Measurements from ENCODE around the gene DGCR8.

The DGCR8 gene

DNA sequence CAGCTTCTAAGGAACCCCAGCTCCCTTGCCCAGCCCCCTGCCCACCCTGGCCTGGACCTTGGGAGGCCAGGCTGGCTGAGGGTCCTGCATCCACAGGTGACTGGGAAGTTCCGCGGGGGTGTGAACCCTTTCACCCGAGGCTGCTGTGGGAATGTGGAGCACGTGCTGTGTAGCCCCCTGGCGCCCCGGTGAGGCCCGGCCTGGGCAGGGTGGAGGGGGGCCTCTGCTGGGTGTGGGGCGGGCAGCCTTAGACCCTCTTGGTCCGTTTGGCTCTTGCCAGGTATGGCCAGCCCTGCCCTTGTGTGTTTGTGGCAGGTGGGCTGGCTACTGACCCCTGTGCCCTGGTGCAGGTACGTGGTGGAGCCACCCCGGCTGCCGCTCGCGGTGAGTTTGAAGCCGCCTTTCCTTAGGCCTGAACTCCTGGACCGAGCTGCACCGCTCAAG, 60.5 kb downstream of the DGCR8 start:
- Histone ChIP-seq H3K4me2 (ENCODE audit: insufficient read depth, low read length) (no peak overlapping the region), H3K4me1 (ENCODE audit: insufficient read depth, low read length) (no peaks in the 10 kb centered on the region), H4K20me1 (ENCODE audit: insufficient read depth, low read length) (peaks cover 37% of the 10 kb centered on the region), H3K79me2 (ENCODE audit: insufficient read depth, low read length) (peaks cover 22% of the 10 kb centered on the region), H3K9ac (ENCODE audit: low read depth, low read length) (no peak overlapping the region), H3K27me3 (ENCODE audit: insufficient read depth, low read length, poor library complexity) (no peaks in the 10 kb centered on the region), H3K27ac (ENCODE audit: low read length) (no peak overlapping the region), H3K4me3 (ENCODE audit: low read depth in 1 of 2, low read length in 2 of 2) (no peak overlapping the region), H3K9me3 (ENCODE audit: insufficient read depth, low read length, severe bottlenecking) (no peaks in the 10 kb centered on the region), H3K36me3 (ENCODE audit: insufficient read depth, low read length) (peaks cover 34% of the 10 kb centered on the region), H2AFZ (ENCODE audit: low read depth, low read length) (no peak overlapping the region)
- TF ChIP-seq, protein P1, sequence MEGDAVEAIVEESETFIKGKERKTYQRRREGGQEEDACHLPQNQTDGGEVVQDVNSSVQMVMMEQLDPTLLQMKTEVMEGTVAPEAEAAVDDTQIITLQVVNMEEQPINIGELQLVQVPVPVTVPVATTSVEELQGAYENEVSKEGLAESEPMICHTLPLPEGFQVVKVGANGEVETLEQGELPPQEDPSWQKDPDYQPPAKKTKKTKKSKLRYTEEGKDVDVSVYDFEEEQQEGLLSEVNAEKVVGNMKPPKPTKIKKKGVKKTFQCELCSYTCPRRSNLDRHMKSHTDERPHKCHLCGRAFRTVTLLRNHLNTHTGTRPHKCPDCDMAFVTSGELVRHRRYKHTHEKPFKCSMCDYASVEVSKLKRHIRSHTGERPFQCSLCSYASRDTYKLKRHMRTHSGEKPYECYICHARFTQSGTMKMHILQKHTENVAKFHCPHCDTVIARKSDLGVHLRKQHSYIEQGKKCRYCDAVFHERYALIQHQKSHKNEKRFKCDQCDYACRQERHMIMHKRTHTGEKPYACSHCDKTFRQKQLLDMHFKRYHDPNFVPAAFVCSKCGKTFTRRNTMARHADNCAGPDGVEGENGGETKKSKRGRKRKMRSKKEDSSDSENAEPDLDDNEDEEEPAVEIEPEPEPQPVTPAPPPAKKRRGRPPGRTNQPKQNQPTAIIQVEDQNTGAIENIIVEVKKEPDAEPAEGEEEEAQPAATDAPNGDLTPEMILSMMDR (IDR thresholded peaks at IDR 0.05; ENCODE audit: borderline replicate concordance, extremely low read depth, low read length, poor library complexity, severe bottlenecking): no peak
- TF ChIP-seq EZH2 (IDR thresholded peaks at IDR 0.05; ENCODE audit: borderline replicate concordance, low read depth, low read length, severe bottlenecking): no peak
- no peak for ATAC-seq (ENCODE audit: insufficient read depth, low read depth)
- no peak for DNase-seq

DNA sequence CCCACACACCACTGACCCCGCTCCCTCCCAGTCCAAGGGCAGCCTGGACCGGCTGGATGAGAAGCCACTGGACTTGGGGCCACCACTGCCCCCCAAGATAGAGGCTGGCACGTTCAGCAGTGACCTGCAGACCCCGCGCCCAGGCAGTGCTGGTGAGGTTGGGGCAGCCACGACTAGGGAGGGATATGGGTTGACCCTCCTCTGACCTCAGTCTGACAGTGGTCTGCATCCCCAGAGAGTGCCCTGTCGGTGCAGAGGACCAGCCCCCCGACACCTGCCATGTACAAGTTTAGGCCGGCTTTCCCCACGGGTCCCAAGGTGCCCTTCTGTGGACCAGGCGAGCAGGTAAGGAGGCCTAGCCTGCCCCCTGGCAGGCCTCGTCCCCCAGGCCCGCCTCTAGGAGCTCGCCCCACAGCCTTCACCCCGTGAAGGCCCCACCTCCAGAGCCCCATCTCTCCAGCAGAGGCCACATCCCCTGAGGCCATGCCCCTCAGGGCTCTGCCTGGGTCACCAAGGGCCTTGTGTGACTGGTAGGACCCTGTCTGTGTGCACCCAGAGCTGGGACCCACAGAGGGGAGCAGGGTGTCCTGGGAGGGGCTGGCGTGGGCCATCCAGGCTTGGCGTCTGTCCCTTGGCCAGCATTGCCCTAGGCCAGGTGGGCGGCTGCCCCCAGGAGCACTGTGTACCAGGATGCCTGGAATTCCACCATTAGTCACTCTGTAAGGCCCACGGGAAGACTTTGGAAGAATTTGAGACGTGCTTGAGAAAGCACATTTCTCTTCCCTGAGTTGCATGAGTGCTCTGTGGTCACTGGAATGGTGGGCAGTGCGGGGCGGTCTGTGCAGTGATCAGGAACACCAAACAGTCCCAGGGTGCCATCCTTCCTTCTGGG, 61.4 kb downstream of the DGCR8 start:
- no peaks in the 10 kb centered on the region for H3K27me3 ChIP-seq (ENCODE audit: insufficient read depth, low read length, poor library complexity)
- ATAC-seq (ENCODE audit: insufficient read depth, low read depth) (no peak), DNase-seq (no peak)
- no peak overlapping the region for H2AFZ ChIP-seq (ENCODE audit: low read depth, low read length)
- H3K9ac ChIP-seq (ENCODE audit: low read depth, low read length): no peak overlapping the region
- H3K4me1 ChIP-seq (ENCODE audit: insufficient read depth, low read length): no peaks in the 10 kb centered on the region
- no peak overlapping the region for H3K4me2 ChIP-seq (ENCODE audit: insufficient read depth, low read length)
- no peak overlapping the region for H3K4me3 ChIP-seq (ENCODE audit: low read depth in 1 of 2, low read length in 2 of 2)
- peaks cover 34% of the 10 kb centered on the region for H3K36me3 ChIP-seq (ENCODE audit: insufficient read depth, low read length)
- no peaks in the 10 kb centered on the region for H3K9me3 ChIP-seq (ENCODE audit: insufficient read depth, low read length, severe bottlenecking)
- no peak overlapping the region for H3K27ac ChIP-seq (ENCODE audit: low read length)
- peaks cover 13% of the 10 kb centered on the region for H3K79me2 ChIP-seq (ENCODE audit: insufficient read depth, low read length)
- TF ChIP-seq EZH2 (IDR thresholded peaks at IDR 0.05; ENCODE audit: borderline replicate concordance, low read depth, low read length, severe bottlenecking): no peak
- TF ChIP-seq, protein P1 (IDR thresholded peaks at IDR 0.05; ENCODE audit: borderline replicate concordance, extremely low read depth, low read length, poor library complexity, severe bottlenecking): no peak
- H4K20me1 ChIP-seq (ENCODE audit: insufficient read depth, low read length): peaks cover 32% of the 10 kb centered on the region

DNA sequence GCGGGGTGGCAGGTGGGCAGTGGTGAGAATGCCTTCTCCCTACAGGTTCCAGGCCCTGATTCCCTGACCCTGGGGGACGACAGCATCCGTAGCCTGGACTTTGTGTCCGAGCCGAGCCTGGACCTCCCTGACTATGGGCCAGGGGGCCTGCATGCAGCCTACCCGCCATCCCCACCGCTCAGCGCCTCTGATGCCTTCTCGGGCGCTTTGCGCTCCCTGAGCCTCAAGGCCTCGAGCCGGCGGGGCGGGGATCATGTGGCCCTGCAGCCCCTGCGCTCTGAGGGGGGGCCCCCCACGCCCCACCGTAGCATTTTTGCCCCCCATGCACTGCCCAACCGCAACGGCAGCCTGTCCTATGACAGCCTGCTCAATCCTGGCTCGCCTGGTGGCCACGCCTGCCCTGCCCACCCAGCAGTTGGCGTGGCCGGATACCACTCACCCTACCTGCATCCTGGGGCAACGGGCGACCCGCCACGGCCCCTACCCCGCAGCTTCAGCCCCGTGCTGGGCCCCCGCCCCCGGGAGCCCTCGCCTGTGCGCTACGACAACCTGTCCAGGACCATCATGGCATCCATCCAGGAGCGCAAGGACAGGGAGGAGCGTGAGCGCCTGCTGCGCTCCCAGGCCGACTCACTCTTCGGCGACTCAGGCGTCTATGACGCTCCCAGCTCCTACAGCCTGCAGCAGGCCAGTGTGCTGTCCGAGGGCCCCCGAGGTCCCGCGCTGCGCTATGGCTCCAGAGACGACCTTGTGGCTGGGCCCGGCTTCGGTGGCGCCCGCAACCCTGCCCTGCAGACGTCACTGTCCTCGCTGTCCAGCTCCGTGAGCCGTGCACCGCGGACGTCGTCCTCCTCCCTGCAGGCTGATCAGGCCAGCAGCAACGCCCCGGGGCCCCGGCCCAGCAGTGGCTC, 62.9 kb downstream of the DGCR8 start:
- peaks cover 34% of the 10 kb centered on the region for H3K36me3 ChIP-seq (ENCODE audit: insufficient read depth, low read length)
- H4K20me1 ChIP-seq (ENCODE audit: insufficient read depth, low read length): peaks cover 17% of the 10 kb centered on the region

More for the DNA sequence above, 62.9 kb downstream of the DGCR8 start:
- no peak for ATAC-seq (ENCODE audit: insufficient read depth, low read depth)
- H2AFZ ChIP-seq (ENCODE audit: low read depth, low read length): no peak overlapping the region
- no peaks in the 10 kb centered on the region for H3K4me1 ChIP-seq (ENCODE audit: insufficient read depth, low read length)
- no peak overlapping the region for H3K27ac ChIP-seq (ENCODE audit: low read length)
- no peaks in the 10 kb centered on the region for H3K27me3 ChIP-seq (ENCODE audit: insufficient read depth, low read length, poor library complexity)
- no peak overlapping the region for H3K9ac ChIP-seq (ENCODE audit: low read depth, low read length)
- peaks cover 7% of the 10 kb centered on the region; the same call in 1 of the 2 replicates for H3K79me2 ChIP-seq (ENCODE audit: insufficient read depth, low read length)
- H3K9me3 ChIP-seq (ENCODE audit: insufficient read depth, low read length, severe bottlenecking): no peaks in the 10 kb centered on the region
- no peak for DNase-seq
- no peak for TF ChIP-seq EZH2 (IDR thresholded peaks at IDR 0.05; ENCODE audit: borderline replicate concordance, low read depth, low read length, severe bottlenecking)
- no peak overlapping the region for H3K4me3 ChIP-seq (ENCODE audit: low read depth in 1 of 2, low read length in 2 of 2)
- no peak overlapping the region for H3K4me2 ChIP-seq (ENCODE audit: insufficient read depth, low read length)
